GM21619 (cell line): ENCODE results near the gene MS4A12.
"Not testable (repeated sequence)": the region's sequence is repeated elsewhere in the genome, so short reads cannot be mapped to it uniquely, and the experiment has no call there.

ENCODE experiments used
- ATAC-seq: cut with Tn5 transposase; IDR thresholded peaks from one replicate; pipeline ENCODE4 v1.9.1; 2021; ENCODE audit not compliant: unreplicated experiment

MS4A12 gene

DNA sequence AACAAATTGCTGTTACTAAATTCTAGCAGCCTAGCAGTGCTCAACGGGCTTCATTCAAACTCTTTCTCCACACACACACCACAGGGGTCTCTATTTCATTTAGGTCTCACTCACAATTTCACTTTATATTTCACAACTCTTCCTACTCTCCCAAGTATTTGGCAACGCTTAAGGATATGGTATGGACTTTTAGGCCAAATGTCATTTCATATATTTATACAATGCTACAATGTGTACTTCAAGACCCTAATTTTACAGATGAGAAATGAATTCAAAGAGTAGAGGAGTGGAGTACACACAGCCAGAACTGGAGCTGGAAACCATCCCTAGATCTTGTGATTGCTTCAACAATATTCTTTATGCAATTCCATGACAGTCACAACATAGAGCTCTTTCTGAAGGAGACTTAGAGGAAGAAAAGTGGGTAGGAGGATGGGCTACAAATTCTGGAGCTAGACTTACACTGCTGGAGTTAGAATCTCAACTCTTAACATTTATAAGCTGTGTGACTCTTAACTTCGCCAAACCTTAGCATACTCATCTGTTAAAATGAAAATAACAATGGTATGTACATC, 20.2 kb downstream of the MS4A12 start:
- no peak for ATAC-seq

DNA sequence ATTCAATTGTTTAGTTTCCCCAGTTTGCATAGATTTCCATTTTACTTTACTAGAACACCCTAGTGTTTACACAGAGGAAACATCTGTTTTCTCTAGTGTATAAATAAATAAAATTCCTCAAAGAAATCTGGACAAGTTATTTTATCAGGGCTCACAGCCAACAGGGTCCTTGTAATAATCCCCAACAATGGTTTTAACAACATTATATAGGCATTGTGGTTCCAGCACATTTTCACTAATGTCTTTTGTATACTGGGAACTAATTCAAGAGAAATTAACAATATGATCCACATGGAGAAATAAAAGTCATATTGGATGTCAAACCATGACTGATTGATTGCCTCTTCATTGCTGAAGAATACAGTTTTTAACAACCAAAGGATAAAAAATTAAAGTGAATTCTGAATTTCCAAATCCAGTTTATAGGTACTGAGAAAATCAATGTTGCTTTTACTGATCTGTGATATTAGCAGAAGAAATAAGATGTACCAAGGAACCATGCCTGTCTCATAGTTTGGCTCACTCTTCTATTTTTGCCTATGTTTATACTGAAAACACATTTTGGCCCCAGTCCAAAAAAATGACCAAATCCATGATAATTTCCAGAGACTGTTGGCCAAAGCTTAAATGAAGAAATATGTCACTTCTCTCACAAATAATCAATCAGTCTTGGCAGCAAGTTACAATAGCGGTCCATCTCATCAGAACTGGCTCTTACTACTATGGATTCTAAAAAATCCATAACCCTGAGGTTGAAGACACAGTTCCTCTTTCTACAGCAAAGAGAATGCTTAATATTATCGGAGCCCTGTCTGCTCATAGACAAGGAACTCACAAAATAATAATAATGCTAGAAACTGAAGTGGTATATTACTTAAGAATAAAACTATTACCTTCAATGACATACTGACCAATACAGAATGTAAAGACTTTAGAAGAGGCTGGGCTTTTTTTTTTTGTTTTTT, 21.2 kb downstream of the MS4A12 start:
- no peak for ATAC-seq

DNA sequence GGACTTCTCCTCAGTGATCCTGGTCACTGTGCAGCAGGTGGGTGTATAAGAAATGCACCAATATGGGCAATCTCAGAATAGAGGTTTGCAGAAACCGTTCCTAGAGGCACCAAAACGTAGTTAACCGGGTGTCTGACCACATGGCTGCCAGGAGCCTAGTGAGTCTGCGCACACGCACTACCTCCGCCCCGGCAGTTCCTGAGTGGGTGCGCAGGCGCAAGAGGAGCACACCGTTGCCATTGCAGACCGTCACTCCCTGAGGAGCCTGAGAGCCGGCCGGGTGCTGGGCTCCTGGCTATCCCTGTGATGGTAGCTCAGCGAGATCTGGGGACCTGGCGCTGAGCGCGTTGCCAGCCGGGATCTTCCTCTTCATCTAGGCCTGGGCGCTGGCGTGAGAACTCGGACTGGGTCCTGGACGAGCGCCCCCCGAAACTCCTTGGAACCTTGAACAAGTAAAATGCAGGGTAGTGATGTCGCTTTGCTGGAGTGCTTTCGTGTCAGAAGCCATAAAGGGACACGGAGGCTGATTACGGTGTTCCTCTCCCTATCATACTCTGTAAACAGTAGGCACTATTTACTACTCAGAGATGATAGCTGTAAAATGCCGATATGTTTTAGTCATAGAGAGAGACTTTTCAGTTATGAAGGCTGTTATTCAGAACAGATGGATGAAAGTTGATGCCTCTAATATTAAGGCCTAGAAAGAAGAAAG, 22.7 kb downstream of the MS4A12 start, which contains the start of gene MS4A13:
TSS of gene MS4A13 (plus strand) at position 249 of the 712 bp plus-strand sequence. CDS start 2,692 bp downstream, outside the sequence.
- ATAC-seq, result no peak

DNA sequence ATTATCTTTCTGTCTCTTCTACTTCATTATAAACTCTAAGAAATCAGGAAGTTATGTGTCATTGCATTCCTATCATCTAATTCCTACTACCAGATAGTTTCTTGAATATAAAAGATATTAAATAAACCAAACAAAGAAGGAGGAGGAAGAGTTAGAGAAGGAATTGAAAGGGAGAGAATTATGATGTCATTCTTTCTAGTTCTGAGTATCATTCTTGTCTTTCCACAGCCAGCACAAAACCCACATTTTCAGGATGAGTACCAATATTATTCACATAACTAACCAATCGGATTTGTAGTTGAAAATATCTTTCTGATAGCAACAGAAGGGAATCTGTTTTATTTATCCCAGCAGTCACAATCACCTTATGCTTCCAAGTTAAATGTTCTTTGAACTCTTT, 35.9 kb downstream of the MS4A12 start:
- no peak for ATAC-seq

DNA sequence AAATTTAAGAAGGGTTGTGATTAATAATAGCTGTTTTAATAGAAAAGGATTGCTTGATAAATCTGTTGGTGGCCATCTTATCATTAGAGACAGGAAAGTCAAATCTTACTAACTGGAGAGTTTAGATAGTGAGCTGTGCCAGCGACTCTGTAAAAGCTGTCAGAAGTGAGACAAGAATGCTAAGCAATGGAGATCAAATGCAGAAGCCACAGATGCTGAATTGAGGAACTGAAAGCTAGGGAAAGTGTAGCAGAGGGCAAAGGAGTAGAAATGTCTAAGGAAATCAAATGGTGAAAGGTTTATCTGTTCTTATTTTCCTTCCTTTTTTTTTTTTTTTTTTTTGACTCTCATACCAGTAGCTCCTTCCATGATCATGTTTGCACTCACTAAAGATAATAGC, 36.4 kb downstream of the MS4A12 start:
- ATAC-seq, result no peak

DNA sequence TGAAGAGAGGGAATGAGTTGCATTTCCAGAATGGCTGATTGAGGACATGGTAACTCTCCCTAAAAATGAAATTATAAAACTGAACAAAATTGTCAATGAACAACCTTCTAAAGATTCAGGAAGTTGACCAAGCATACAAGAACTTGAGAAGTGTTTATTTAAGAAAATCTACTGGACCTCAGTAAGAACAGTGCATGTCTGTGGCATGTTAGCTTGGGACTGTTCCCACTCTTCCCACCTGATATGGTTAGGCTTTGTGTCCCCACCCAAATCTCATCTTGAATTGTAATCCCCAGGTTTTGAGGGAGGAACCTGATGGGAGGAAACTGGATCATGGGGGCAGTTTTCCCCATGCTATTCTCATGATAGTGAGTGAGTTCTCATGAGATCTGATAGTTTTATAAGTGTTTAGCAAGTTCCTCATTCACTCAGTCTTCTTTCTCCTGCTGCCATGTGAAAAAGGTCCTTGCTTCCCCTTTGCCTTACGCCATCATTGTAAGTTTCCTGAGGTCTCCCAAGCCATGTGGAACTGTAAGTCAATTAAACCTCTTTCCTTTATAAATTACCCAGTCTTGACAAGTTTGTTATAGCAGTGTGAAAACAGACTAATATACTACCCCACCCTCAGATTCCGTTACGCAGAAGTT, 38.0 kb downstream of the MS4A12 start:
- no peak for ATAC-seq

DNA sequence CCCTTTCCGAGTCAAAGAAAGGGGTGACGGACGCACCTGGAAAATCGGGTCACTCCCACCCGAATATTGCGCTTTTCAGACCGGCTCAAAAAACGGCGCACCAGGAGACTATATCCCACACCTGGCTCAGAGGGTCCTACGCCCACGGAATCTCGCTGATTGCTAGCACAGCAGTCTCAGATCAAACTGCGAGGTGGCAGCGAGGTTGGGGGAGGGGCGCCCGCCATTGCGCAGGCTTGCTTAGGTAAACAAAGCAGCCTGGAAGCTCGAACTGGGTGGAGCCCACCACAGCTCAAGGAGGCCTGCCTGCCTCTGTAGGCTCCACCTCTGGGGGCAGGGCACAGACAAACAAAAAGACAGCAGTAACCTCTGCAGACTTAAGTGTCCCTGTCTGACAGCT, 39.8 kb downstream of the MS4A12 start:
- not testable (repeated sequence) for ATAC-seq

DNA sequence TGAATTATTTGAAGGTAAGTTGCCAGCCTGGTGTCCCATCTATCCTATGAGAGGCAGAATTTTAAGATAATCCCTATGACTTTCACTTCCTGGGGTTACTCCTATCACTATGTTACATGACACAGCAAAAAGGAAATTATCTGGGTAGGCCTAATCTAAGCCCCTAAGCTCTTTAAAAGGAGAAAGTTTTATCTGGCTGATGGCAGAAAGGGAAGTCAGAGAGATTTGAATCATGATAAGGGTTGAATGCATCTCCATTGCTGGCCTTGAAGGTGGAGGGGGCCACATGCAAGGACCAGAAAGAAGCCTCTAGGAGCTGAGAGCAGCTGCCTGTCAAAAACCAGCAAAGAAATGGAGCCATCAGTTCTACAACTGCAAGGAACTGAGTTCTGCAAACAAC, 46.0 kb downstream of the MS4A12 start:
- not testable (repeated sequence) for ATAC-seq

DNA sequence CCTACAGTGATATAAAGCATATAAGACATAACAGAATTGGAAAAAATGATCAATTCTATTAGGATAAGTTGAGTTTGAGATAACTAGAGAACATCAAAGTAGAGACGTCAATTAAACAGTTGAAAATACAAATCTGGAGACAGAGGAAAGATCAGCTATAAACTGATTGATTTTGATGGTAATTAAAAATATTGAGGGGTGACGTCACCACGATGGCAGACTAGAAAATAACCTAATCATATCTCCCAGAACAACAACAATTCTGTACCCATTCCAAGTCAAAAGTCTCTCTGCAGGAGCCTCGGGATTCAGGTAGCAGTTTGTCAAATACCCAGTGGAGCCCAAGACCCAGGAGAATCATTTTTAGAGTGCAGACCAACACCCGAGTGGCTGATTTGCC, 51.5 kb downstream of the MS4A12 start:
- ATAC-seq, result no peak
